ENCODE results near the gene FOXP1.

DNA sequence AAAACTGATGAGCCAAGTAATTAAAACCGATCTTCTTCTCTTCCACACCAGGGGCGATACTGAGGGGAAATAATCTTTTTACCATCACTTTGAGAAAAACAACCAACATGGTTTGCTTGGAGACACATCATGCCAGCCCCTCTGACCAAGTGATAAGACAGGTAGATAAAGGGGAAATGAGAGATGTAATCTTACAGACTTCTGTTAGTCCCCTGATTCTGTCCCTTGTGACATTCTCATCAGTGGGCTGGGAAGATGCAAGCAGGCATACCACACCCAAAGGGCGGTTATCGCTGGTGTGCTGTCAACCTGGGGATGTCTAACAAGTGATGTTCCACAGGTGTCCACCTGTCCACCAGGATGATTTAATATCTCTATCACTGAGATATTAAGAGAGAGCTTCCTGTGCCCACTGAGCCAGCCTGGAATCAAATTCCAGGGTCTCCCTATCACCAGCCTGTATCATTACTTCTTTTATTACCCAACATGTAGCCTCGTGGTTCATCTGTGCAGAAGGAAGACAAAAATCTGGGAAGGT is 315.0 kb downstream of the FOXP1 start:
- TF ChIP-seq, protein P1, sequence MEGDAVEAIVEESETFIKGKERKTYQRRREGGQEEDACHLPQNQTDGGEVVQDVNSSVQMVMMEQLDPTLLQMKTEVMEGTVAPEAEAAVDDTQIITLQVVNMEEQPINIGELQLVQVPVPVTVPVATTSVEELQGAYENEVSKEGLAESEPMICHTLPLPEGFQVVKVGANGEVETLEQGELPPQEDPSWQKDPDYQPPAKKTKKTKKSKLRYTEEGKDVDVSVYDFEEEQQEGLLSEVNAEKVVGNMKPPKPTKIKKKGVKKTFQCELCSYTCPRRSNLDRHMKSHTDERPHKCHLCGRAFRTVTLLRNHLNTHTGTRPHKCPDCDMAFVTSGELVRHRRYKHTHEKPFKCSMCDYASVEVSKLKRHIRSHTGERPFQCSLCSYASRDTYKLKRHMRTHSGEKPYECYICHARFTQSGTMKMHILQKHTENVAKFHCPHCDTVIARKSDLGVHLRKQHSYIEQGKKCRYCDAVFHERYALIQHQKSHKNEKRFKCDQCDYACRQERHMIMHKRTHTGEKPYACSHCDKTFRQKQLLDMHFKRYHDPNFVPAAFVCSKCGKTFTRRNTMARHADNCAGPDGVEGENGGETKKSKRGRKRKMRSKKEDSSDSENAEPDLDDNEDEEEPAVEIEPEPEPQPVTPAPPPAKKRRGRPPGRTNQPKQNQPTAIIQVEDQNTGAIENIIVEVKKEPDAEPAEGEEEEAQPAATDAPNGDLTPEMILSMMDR (IDR thresholded peaks at IDR 0.05; ENCODE audit: low read depth, low read length, missing input control) = no peak
- TF ChIP-seq, protein P2, sequence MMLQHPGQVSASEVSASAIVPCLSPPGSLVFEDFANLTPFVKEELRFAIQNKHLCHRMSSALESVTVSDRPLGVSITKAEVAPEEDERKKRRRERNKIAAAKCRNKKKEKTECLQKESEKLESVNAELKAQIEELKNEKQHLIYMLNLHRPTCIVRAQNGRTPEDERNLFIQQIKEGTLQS (IDR thresholded peaks at IDR 0.05) = no peak
- TF ChIP-seq YY1 (IDR thresholded peaks at IDR 0.05) (no peak), TAF1 (conservative IDR thresholded peaks at IDR 0.05) (no peak), GABPA (IDR thresholded peaks at IDR 0.05 in 1 of 2, conservative IDR thresholded peaks at IDR 0.05 in 1 of 2) (no peak), EGR1 (IDR thresholded peaks at IDR 0.05; ENCODE audit: low read depth in 2 of 2) (no peak), FOXA1 (IDR thresholded peaks at IDR 0.05) (no peak), RXRA (IDR thresholded peaks at IDR 0.05) (no peak), HNF4G (IDR thresholded peaks at IDR 0.05) (no peak)
- TF ChIP-seq, protein P3, sequence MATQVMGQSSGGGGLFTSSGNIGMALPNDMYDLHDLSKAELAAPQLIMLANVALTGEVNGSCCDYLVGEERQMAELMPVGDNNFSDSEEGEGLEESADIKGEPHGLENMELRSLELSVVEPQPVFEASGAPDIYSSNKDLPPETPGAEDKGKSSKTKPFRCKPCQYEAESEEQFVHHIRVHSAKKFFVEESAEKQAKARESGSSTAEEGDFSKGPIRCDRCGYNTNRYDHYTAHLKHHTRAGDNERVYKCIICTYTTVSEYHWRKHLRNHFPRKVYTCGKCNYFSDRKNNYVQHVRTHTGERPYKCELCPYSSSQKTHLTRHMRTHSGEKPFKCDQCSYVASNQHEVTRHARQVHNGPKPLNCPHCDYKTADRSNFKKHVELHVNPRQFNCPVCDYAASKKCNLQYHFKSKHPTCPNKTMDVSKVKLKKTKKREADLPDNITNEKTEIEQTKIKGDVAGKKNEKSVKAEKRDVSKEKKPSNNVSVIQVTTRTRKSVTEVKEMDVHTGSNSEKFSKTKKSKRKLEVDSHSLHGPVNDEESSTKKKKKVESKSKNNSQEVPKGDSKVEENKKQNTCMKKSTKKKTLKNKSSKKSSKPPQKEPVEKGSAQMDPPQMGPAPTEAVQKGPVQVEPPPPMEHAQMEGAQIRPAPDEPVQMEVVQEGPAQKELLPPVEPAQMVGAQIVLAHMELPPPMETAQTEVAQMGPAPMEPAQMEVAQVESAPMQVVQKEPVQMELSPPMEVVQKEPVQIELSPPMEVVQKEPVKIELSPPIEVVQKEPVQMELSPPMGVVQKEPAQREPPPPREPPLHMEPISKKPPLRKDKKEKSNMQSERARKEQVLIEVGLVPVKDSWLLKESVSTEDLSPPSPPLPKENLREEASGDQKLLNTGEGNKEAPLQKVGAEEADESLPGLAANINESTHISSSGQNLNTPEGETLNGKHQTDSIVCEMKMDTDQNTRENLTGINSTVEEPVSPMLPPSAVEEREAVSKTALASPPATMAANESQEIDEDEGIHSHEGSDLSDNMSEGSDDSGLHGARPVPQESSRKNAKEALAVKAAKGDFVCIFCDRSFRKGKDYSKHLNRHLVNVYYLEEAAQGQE (IDR thresholded peaks at IDR 0.05) = no peak
- TF ChIP-seq, protein P4, sequence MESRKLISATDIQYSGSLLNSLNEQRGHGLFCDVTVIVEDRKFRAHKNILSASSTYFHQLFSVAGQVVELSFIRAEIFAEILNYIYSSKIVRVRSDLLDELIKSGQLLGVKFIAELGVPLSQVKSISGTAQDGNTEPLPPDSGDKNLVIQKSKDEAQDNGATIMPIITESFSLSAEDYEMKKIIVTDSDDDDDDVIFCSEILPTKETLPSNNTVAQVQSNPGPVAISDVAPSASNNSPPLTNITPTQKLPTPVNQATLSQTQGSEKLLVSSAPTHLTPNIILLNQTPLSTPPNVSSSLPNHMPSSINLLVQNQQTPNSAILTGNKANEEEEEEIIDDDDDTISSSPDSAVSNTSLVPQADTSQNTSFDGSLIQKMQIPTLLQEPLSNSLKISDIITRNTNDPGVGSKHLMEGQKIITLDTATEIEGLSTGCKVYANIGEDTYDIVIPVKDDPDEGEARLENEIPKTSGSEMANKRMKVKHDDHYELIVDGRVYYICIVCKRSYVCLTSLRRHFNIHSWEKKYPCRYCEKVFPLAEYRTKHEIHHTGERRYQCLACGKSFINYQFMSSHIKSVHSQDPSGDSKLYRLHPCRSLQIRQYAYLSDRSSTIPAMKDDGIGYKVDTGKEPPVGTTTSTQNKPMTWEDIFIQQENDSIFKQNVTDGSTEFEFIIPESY (IDR thresholded peaks at IDR 0.05) = no peak
- TF ChIP-seq, protein P5, sequence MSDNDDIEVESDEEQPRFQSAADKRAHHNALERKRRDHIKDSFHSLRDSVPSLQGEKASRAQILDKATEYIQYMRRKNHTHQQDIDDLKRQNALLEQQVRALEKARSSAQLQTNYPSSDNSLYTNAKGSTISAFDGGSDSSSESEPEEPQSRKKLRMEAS (IDR thresholded peaks at IDR 0.05) = no peak
